Measurements from ENCODE around the gene CHRNE.
A peak's percentile ranks its signal among the peaks of the same experiment; 100 is the strongest.

The CHRNE gene

DNA sequence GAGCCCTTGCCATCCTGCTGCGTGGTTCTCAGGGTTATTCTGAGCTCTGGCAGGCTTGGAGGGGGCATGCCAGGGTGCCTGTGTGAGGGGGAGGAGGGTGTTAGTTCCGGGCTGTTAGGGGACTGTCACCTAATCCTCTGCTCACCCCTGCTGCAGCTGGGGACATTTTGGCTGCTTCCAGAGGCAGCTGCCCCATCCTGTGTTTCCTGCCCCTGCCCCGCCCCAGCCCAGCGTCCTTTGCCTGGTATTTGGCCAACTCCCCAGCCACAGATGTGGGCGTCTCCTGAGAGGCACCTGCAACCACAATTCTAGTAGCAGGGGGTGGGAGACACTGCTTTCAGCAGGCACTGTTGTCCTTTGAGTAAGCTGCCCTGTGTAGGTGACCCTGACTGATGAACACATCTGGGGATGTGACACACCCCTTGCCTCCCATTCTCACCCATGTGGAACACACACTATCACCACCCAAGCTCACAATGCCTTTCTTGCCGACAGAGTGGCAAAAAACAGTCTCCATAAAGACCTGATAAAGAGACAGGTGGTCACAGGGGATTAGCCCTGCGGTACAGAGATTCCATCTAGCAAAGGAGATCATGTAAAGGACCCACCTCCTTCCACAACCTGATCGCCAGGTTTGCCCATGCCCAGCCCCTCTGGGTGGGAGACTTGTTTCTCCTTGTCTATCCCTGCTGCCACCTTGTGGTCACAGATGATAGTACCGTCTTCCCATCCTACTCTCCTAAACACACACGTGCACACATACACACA, at the start of gene CHRNE:
CHRNE (minus strand) TSS at position 48 of the 768 bp plus-strand sequence; CDS start at position 13, 35 bp downstream.
- peak; percentile 45 to 68 for DNase-seq (ENCODE audit: low read depth in 2 of 2)

DNA sequence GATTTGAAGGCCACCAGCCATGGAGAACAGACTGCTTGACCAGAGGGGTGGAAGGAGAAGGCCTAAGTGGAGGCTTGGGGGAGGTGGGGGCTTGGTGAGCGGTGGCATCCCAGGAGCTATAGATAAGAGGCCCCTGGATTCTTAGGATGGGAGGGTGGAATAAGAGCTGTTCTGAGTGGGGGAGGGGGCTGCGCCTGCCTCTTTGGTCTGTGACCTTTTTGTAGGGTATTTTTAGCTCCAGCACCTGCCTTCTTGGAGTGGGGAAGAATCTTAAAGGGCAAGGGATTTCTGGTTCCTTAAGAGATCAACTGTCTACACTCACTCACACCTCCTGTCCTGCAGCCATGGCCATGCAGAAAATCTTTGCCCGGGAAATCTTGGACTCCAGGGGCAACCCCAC, 48.6 kb upstream of the CHRNE start:
- DNase-seq (ENCODE audit: low read depth in 2 of 2) = no peak

DNA sequence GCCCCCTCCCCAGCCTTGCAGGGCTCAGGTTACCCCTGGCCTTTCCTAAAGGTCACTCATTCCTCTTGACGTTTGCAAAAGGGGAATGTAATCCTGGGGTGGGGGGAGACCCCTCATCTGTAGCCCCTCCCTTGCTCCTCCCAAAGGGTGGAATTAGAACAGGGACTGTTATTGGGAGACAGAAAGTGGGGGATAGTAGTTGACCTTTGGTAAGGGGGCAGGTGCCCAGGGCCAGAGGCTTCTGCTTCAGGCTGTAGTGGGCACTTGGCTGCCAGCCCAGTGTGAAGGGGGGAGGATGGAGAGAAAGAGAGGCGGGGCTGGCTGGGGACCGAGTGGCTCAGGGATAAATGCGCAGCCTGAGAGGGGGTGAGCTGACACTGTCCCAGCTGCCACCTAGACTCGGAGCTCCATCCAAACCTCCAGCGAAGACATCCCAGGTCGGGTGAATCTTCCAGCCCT, 47.9 kb upstream of the CHRNE start, which contains the start of gene ENO3:
ENO3 (plus strand) TSS at position 374 of the 459 bp plus-strand sequence. CDS start 711 bp downstream, outside the sequence.
- no peak for DNase-seq (ENCODE audit: low read depth in 2 of 2)

DNA sequence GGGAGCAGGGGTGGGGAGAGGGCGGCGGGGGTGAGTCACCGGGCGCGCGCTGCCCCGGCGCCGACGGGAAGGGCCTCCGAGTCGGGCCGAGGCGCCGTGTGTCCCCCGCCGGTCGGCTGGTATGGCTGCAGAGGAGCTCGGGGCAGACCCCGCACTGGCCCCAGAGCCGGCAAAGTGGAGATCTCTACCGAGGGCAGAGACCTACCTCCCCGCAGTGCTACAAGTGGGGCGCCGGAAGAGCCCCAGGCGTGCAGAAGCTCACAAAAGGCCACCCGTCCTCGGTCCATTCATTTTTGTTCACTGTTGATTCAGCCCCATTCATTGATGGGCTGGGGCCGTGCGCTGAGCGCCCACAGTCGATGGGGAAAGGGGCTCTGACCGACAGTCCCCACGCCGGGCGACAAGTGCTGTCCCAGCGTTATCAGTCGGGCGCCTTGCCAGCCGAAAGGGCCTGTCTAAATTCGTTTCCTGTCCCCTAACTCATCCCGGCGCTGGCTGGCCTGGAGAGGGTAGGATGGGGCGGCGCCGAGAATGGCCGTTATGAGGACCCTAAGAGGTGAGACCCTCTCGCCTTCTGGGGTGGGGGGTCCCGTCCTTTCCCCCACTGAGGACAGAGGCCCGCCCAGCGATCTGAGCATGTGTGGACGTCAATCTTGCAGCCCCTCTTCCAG, 47.3 kb upstream of the CHRNE start:
- DNase-seq (ENCODE audit: low read depth in 2 of 2) = peak in 1 of 2 donors; percentile 44

DNA sequence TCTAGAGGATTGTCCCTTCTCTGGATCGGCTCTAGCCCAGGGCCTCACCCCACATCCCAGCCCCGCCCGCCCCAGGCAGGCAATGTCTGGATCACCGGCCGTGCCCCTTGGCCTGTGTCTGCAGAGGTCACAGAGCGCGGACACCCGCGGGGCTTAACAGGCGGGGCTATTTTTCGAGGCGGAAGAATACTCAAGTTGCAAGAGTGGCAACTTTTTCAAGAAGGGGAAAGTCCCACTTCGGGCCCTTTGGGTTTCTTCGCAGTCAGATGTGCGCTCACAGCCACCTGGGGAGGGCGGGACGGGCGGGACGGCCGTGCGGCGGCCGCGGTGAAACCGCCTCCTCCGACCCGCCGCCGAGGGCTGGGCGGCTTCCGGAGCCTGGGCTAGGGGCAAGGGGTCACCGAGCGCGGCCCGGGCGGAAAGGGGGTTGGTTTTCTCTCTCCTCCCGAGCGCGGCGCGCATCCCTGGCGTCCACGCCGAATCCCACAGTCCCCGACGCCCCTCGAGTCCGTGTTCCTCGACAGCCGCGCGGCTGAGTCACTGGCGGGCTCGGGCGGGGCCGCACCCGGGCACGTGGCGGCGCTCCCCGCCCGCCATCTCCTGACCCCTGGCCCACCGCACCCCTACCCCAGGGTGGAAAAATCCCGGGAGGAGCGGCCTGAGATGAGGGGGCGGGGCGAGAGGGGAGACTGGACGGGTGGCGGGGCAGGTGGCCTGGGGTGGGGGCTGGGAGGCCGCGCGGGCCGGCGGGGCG, 46.6 kb upstream of the CHRNE start:
- peak; percentile 69 to 73 for DNase-seq (ENCODE audit: low read depth in 2 of 2)

DNA sequence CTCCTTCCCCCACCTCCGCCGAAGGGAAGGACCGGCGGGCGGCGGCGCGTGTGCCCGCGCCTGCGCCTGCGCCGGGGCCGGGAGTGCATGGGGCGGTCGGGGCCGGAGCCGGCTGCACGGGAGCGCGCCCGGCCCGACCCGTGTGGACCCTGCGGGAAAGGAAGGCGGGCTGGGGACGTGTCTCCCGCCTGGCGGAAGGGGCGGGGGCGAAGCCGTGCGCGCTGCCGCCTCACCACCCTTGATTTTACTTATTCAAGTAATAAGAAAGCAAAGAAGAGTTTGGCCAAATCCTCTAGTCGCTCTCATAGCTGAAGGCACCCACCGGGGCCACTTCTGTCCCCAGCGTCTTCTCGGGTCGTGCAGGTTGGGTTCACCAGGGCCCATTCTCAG, 46.0 kb upstream of the CHRNE start:
- DNase-seq (ENCODE audit: low read depth in 2 of 2) = peak in 1 of 2 donors; percentile 67

DNA sequence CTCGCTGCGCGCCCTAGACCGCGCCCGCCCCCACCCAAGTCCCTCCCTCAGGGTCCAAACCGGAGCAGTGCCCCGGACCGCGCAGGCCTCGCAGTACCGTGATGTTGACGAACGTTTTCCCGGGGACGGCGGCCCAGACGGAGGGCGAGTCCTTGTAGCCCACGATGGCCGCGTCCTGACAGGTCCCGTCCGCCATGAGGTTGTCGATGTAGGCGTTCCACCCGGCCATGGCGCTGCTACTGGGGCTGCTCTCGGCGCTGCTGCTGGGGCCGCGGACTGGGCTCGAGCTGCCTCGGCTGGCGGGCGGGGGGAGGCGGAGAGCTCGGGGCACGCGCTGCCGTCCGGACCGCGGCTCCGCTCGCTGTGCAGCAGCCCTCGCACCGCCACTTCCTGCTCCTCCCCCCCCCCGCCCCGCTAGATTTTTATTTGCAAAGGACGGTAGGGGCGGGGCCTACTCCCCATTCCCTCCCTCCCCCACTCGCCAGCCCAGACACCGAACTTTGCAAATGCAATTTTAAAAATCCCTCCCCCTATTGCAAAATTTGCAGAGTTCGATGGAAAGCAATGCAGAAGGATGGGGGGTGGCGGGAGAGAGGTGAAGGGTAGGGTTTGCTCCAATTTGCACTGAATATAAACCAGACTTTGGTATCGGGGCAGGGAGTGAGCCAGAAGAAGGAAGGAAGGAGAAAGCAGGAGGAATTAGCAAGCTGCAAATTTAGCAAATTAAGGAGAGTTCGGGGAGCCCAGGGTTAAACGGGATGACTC, 45.5 kb upstream of the CHRNE start, which contains the start of gene PFN1:
PFN1 (minus strand) TSS at position 365 of the 765 bp plus-strand sequence; CDS start at position 229, 136 bp downstream.
- peak; percentile 87 to 88 for DNase-seq (ENCODE audit: low read depth in 2 of 2)

DNA sequence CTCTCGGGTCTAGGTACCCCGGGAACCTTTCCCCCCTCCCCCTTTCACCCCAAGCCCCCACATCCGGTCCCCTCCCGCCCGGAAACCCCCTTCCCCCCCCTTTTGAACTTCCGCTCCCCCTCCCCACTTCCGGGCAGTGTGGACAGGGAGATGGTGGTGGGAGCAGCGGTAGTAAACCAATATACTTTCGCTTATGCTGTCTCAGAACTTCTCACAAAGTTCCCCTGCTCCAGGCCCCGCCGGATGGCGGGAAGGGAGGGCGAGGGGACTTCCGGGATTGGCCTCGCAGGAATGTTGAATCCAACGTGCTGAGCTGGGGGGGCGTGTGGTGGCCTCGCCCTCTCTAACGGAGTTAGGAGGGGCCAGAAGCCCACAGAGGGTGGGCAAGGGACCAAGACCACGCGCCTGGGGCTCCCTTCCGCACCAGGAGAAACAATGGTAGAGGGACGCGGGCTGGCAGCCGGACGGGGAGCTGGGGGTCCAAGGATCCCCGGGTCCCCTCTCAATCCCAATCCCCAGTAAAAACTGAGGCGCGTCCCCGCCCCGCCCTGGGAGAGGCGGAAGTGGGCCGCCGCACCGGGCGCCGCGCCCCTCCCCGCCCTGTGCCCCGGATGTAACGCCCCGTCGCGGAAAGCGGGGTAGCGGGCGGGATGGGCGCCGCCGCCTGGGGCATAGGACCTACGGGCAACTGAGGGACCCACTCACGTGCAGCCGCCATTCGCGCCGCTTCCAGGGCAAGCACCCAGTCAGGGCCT, 44.7 kb upstream of the CHRNE start:
- DNase-seq (ENCODE audit: low read depth in 2 of 2) = peak; percentile 47 to 60

DNA sequence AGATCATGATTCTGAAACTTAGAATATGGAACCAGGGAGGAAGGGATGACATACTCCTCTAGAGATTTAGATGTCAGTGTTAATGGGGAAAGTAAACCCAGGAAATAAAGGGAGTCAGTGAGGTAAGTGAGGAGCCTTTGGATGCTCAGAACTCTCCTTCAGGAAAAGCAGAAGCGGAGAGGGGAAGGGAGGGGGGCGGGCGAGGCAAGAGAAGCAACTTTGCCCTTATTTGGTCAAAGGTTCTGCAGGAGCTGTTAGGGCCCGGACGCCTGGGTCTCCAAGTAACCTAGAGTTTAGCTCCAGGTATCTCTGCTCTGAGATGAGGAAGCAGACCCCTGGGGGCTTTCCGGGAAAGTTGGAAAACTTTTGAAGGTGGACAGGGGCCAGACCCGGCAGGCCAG, 44.1 kb upstream of the CHRNE start:
- DNase-seq (ENCODE audit: low read depth in 2 of 2) = no peak

DNA sequence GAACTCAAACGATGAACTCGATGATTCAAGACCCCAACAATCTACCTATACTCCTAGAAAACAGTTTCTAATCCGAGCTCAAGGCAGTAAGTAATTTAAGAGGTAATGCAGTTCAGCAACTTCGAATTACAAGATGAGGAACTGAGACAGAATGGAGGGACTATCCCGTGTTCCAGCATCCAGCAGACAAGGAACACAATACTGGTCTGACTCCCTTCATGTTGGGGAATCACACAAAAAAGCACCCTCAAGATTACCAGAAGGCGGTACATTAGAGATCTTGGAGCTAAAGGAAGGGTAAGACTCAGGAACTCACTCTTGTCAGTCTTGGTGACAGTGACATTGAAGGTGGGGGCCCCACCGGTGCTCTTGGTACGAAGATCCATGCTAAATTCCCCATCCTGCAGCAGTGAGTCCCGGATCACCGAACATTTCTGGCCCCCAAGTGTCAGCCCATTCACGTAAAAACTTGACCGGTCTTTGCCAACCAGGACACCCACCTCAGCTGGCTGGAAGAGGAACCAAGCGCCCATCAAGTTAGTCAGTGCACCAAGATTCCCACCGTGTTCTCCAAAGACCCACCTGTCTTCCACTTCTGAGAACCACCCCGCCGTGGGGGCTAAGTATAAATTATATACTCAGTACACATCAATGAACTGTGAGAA, 43.5 kb upstream of the CHRNE start:
- DNase-seq (ENCODE audit: low read depth in 2 of 2) = no peak

DNA sequence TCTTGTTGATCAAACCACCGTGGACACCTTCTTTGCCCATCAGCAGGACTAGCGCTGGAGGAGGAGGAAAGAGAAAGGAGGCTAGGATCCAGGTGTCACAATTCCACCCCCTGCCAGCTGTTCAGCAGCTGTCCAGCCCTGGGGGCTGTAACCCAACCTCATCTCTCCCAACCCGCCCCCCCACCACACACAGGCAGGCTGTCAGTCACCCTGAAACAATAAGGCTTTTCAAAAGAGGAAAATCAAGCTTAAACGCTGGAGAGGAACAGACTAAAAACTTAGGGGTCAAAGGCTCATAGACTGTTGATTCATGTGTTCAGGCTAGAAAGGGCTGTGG, 43.0 kb upstream of the CHRNE start:
- no peak for DNase-seq (ENCODE audit: low read depth in 2 of 2)

DNA sequence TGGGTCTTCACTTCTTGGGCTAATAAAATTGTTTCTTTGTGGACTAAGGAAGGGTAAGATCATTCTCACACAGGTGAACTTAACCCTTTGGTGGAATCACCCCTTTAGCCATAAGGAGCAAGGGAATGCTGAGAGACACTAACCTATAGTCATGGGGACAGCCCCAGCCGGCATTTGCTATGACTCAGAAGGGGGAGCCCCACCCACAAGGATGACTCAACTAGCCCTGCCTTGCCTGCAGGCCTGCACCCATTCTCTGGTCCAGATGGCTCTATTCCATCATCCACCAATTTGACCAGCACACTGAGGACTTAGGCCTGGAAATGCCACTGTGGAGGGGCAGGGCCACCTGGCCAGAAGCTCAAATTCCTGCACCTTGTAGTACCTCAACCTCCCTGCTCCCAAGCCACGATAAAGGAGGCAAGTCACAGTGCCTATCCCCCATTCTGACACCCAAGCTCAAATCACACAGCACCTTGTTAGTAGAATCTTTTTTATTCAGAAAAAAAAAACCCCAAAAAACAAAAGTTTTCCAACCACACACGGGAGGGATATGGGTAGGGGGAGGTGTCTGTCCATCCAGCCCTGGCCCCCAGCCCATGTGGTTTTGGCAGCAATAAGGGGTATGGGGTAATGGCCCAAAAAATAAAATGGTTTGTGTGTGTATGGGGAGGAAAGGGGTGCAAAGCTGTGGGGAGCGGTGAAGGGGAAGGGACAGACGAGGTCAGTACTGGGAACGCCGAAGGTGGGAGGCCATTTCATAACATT, 42.5 kb upstream of the CHRNE start:
- DNase-seq (ENCODE audit: low read depth in 2 of 2) = peak; percentile 72 to 77

DNA sequence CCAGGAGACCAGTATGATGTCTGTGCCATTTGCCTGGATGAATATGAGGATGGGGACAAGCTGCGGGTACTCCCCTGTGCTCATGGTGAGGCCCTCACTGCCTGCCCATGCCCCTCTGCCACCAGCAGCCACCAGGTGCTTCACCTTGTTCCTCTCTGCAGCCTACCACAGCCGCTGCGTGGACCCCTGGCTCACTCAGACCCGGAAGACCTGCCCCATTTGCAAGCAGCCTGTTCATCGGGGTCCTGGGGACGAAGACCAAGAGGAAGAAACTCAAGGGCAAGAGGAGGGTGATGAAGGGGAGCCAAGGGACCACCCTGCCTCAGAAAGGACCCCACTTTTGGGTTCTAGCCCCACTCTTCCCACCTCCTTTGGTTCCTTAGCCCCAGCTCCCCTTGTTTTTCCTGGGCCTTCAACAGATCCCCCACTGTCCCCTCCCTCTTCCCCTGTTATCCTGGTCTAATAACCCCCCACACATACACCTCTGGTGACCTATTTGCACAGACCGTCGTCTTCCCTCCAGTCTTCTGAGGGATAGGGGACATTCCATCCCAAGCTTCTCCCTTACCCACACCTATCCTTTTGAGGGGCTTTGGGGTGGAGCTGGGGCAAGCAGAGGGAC, 41.8 kb upstream of the CHRNE start:
- no peak for DNase-seq (ENCODE audit: low read depth in 2 of 2)

DNA sequence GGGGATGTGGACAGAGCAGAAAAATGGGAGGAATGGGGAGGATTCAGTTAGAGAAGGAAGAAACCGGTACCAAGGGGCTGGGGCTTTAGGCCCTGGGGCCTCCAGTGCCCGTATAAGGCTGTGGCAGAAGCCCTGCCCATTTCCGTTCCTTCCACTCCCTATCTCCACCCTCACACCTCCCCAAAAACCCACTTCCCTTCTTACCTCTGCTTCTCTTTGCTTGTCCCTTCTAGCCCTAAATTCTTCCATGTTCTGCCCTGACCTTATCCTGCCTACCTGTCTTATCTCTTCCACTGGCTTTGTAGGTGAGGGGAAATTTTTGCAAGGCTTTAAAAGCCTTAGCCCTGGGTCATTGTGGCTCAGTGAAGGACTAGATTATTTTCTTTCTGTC, 41.3 kb upstream of the CHRNE start:
- no peak for DNase-seq (ENCODE audit: low read depth in 2 of 2)

DNA sequence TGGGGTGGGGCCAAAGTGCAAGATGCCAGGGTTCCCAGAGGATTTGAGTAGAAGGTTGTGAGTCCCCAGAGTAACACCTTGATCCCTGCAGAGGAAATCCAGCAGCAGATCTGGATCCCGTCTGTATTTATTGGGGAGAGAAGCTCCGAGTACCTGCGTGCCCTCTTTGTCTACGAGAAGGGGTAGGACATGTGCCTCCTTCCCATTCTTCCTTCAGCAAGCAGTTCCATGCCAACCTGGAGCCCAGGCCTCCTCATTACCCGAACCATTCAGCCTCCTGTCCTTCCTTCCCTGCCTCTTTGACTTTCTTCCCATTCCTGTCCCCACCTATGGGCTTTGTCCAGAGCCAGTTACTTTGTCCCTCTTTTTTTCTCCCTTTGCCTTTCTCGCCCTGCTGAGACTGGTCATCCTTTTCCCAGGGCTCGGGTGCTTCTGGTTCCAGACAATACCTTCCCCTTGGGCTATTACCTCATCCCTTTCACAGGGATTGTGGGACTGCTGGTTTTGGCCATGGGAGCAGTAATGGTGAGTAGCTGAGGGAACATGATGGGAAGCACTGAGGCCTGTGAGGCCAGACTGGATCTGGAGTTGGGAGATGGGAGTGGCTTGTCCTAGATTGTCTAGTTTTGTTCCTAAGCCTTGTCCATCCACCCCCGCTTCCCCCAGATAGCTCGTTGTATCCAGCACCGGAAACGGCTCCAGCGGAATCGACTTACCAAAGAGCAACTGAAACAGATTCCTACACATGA, 40.0 kb upstream of the CHRNE start:
- DNase-seq (ENCODE audit: low read depth in 2 of 2) = no peak

DNA sequence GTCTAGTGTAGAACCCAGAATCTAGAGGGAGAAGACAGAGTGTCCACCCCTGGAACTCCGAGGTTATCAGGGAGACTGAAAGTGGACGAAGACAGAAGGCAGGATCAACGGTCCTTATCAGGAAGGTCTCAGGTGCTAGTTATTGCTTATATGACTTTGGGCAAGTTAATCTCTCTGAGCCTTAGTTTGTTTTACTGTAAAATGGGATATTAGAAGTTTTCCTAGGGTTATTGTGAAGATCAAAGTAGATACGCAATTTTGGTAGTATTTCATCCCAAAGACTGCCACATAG, 38.4 kb upstream of the CHRNE start:
- no peak for DNase-seq (ENCODE audit: low read depth in 2 of 2)

DNA sequence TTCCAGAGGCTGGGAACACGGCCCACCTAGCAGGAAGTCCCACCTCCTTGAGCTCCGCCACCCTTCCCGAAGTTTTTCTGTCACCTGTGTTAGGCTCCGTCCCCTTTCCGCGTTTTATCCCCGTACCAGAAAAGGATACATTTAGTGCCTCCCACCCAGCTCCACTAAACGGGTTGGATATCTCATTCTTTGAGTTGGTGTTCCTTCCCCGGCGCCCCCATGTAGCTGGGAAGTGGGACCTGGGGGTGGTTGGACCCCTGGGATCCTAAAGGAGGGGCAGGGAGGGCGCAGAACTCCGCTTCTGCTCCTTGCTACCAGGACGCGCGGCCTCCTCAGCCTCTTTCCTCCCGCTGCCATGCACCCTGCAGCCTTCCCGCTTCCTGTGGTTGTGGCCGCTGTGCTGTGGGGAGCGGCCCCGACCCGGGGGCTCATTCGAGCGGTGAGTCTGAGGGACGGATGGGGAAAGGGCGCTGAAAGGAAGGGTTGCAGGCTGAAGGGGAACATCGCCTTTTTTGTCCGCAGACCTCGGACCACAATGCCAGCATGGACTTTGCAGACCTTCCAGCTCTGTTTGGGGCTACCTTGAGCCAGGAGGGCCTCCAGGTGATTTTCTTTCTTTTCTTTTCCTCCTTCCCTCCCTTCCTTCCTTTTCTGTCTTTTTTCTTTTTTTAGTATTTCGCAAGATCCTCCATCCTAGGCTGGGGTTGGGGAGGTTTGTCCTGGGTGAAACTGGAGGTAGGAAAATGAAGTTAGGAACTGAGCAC, 37.8 kb upstream of the CHRNE start:
- peak in 1 of 2 donors; percentile 24 for DNase-seq (ENCODE audit: low read depth in 2 of 2)

All from stimulated activated CD4-positive, alpha-beta T cell treated with anti-CD3 and anti-CD28 coated beads, Interleukin-1b, Interleukin-23, amount 100 ng/mL, for 4 hours (primary cell).